Gastrocnemius medialis (tissue), 4 donors: ENCODE results near the gene SYT17. TPM values are rescaled to one million over a fixed set of nuclear protein-coding genes. Genes with fewer than 3 reads are reported as not detected.

Experiments
- ATAC-seq, 2 donors: fragments of 150-250 bp; one replicate each; pipeline ENCODE4 v1.9.1; 2016
- DNase-seq, 2 donors: peaks; one replicate each; pipeline ENCODE4 v3.0.0-alpha.2; 2019
- H3K27ac ChIP-seq, 4 donors: fragments of 200-600 bp; sonication (generic); 1 replicate in 1 of 4; 2 replicates in 3 of 4; pipeline ENCODE4 v1.5.1; 2016 to 2018; ENCODE audit warnings: mild to moderate bottlenecking in 2 of 4, moderate library complexity in 1 of 4
- H3K27me3 ChIP-seq, 3 donors: fragments of 200-600 bp; sonication (generic) in 2 of 3; 1 replicate in 1 of 3; 2 replicates in 2 of 3; pipeline versions ENCODE4 v1.5.1 to v1.6.0; 2016 to 2019; ENCODE audit warnings: mild to moderate bottlenecking in 1 of 3, moderate library complexity in 1 of 3
- H3K36me3 ChIP-seq, 2 donors: fragments of 200-600 bp; sonication (generic) in 1 of 2; one replicate each; pipeline ENCODE4 v1.5.1; 2017 to 2018
- H3K4me1 ChIP-seq, 2 donors: fragments of 200-600 bp; sonication (generic) in 1 of 2; one replicate each; pipeline ENCODE4 v1.5.1; 2016 to 2017; ENCODE audit warnings: mild to moderate bottlenecking in 2 of 2
- H3K4me3 ChIP-seq, 4 donors: fragments of 200-600 bp; sonication (generic) in 3 of 4; 1 replicate in 1 of 4; 2 replicates in 3 of 4; pipeline ENCODE4 v1.5.1; 2016 to 2019; ENCODE audit warnings: mild to moderate bottlenecking in 2 of 4
- H3K9me3 ChIP-seq, 3 donors: fragments of 200-600 bp; sonication (generic) in 2 of 3; 1 replicate in 1 of 3; 2 replicates in 2 of 3; pipeline ENCODE4 v1.5.1; 2016 to 2019
- CTCF ChIP-seq, 5 experiments: fragments of 450-650 bp in 3 of 5; fragments of 200-600 bp in 2 of 5; sonication (generic) in 2 of 5; IDR thresholded peaks in 4 of 5; conservative IDR thresholded peaks in 1 of 5; 1 replicate in 4 of 5; 2 replicates in 1 of 5; pipeline ENCODE4 v1.5.1; 2016 to 2019; ENCODE audit warnings: antibody characterized with exemption in 5 of 5, mild to moderate bottlenecking in 3 of 5, moderate library complexity in 3 of 5
- POLR2A ChIP-seq, 2 donors: fragments of 450-650 bp; IDR thresholded peaks; one replicate each; pipeline ENCODE4 v1.6.1; 2017; ENCODE audit warnings: antibody characterized with exemption in 2 of 2, mild to moderate bottlenecking in 2 of 2, moderate library complexity in 2 of 2
- in situ Hi-C, 4 donors: fragments of 200-750 bp; cut with MboI; loops; one replicate each; pipeline versions ENCODE4 v1.15.0 to v1.8.0; 2017; ENCODE audit warnings: low sequenced_read_pairs in 4 of 4
- intact Hi-C: fragments of 100-400 bp; cut with DNase I; formaldehyde crosslinking; loops from one replicate; pipeline ENCODE4 v1.15.1; 2023; ENCODE audit warnings: low total_unique reads
- total RNA-seq, 4 donors: library from RNA; depleted of rRNA; stranded (reverse); fragments of >200 nt; gene quantifications; one replicate each; pipeline versions ENCODE4 v1.1.0 to v1.2.3, GENCODE V29; 2016

The SYT17 gene
- total RNA-seq, 4 donors from 2014 or later, result 0.10 to 0.87 (median 0.18) TPM

DNA sequence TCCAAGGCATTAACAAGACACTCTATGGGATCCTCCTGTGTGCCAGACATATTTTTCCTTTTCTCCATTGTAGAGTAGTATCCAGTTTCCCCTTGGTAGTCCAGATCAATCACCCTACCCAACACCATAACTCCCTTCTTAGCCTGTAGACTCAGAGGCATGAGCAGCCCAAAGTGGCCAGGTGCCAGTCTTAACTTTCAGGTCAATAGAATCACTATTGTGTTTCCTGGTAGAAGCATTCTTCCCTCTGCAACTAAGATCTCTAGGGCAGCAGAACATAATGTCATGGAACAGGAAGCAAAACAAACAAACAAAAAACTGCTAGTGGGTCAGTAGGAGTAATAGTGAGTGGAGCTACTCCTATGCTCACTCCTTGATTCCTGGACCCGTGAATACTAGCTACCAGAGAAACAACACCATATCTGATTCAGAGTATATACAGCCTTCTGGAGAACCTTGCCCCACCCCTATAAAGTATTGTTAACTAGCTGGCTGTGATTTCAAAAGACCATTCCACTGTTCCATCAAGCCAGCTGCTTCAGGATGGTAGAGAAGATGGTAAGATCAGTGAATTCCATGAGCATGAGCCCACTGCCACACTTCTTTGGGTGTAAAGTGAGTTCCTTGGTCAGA is 106.2 kb downstream of the SYT17 start:
- no peak overlapping the region for H3K27ac ChIP-seq
- ATAC-seq (no peak), DNase-seq (no peak)
- no peaks in the 10 kb centered on the region for H3K27me3 ChIP-seq
- no peak for TF ChIP-seq POLR2A (IDR thresholded peaks at IDR 0.05)
- no peak for TF ChIP-seq CTCF (IDR thresholded peaks at IDR 0.05 in 4 of 5, conservative IDR thresholded peaks at IDR 0.05 in 1 of 5)
- intact Hi-C loops, result no loop called here
- H3K9me3 ChIP-seq, result no peaks in the 10 kb centered on the region
- in situ Hi-C loops, result no loop called here
- H3K36me3 ChIP-seq, result no peaks in the 10 kb centered on the region
- no peak overlapping the region for H3K4me3 ChIP-seq
- no peaks in the 10 kb centered on the region for H3K4me1 ChIP-seq

DNA sequence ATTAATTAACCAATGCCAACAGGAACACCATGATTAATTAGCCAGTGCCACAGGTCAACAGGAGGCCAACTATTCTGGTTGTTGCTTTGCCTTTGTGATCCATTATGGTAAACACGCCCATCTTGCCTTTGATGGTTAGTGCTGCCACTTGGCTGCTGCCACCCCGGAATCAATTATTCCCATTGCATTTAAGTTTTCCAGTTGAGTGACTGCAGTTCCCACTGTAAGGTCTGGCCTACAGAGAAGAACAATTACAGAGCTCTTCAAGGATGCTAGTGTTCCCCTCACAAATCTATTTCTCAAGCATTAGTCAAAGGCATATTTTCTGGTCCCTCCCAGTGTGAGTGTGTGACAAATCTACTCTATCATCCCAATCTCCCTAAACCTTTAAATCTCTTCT is 110.4 kb downstream of the SYT17 start:
- H3K4me3 ChIP-seq, result no peak overlapping the region
- H3K4me1 ChIP-seq, result no peaks in the 10 kb centered on the region
- TF ChIP-seq POLR2A (IDR thresholded peaks at IDR 0.05) (no peak), CTCF (IDR thresholded peaks at IDR 0.05 in 4 of 5, conservative IDR thresholded peaks at IDR 0.05 in 1 of 5) (no peak)

GRCh38 chr16:19281246-19281645 is 113.2 kb downstream of the SYT17 start:
- in situ Hi-C loops (no loop called here), intact Hi-C loops (no loop called here)
- H3K9me3 ChIP-seq, result no peaks in the 10 kb centered on the region
- H3K27ac ChIP-seq, result no peak overlapping the region
- no peak for TF ChIP-seq POLR2A (IDR thresholded peaks at IDR 0.05)
- no peak for TF ChIP-seq CTCF (IDR thresholded peaks at IDR 0.05 in 4 of 5, conservative IDR thresholded peaks at IDR 0.05 in 1 of 5)
- no peak for ATAC-seq
- peaks cover 0 to 6% of the 10 kb centered on the region in 2 donors for H3K4me1 ChIP-seq
- H3K4me3 ChIP-seq, result no peak overlapping the region
- no peaks in the 10 kb centered on the region for H3K36me3 ChIP-seq
- H3K27me3 ChIP-seq, result no peaks in the 10 kb centered on the region
- no peak for DNase-seq

More for the DNA sequence above, 110.4 kb downstream of the SYT17 start:
- no peak overlapping the region for H3K27ac ChIP-seq
- no peaks in the 10 kb centered on the region for H3K36me3 ChIP-seq
- intact Hi-C loops, result no loop called here
- no peaks in the 10 kb centered on the region for H3K27me3 ChIP-seq
- DNase-seq (no peak), ATAC-seq (no peak)
- H3K9me3 ChIP-seq, result no peaks in the 10 kb centered on the region
- in situ Hi-C loops, result no loop called here

- DNase-seq (no peak), ATAC-seq (no peak)
- in situ Hi-C loops (no loop called here), intact Hi-C loops (no loop called here)
- Histone ChIP-seq H3K4me3 (no peak overlapping the region), H3K36me3 (no peaks in the 10 kb centered on the region), H3K27ac (no peak overlapping the region), H3K27me3 (no peaks in the 10 kb centered on the region), H3K4me1 (peaks cover 0 to 6% of the 10 kb centered on the region in 2 donors), H3K9me3 (no peaks in the 10 kb centered on the region)
- no peak for TF ChIP-seq CTCF (IDR thresholded peaks at IDR 0.05 in 4 of 5, conservative IDR thresholded peaks at IDR 0.05 in 1 of 5)
- TF ChIP-seq POLR2A (IDR thresholded peaks at IDR 0.05), result no peak
These were observed 114.1 kb downstream of the SYT17 start for GRCh38 chr16:19282101-19282500.

GRCh38 chr16:19283637-19284036 is 115.6 kb downstream of the SYT17 start:
- intact Hi-C loops, result no loop called here

More at GRCh38 chr16:19283637-19284036, 115.6 kb downstream of the SYT17 start:
- TF ChIP-seq POLR2A (IDR thresholded peaks at IDR 0.05) (no peak), CTCF (IDR thresholded peaks at IDR 0.05 in 4 of 5, conservative IDR thresholded peaks at IDR 0.05 in 1 of 5) (no peak)
- Histone ChIP-seq H3K27ac (no peak overlapping the region), H3K4me3 (no peak overlapping the region), H3K4me1 (peaks cover 0 to 6% of the 10 kb centered on the region in 2 donors), H3K9me3 (no peaks in the 10 kb centered on the region), H3K36me3 (no peaks in the 10 kb centered on the region), H3K27me3 (no peaks in the 10 kb centered on the region)
- no peak for ATAC-seq
- in situ Hi-C loops, result no loop called here
- DNase-seq, result no peak
